WTC11 (cell line): ENCODE measurements around the gene CACNA1F. TPM values are rescaled to one million over a fixed set of nuclear protein-coding genes. Genes with fewer than 3 reads are reported as not detected.

Experiments used
- ATAC-seq: fragments of 200-7000 bp; cut with Tn5 transposase; 2 replicates; pipeline ENCODE4 v1.10.0; 2021; ENCODE audit warnings: mild to moderate bottlenecking, moderate library complexity
- CTCF ChIA-PET: fragments of 300-600 bp; sonication (Branson Sonifier 250); formaldehyde crosslinking; loops from one replicate; lab custom pipeline; 2021; ENCODE audit warnings: antibody characterized with exemption; lab: Charles Lee
- POLR2A ChIA-PET: fragments of 350-600 bp; sonication (Branson Sonifier 250); formaldehyde crosslinking; loops from one replicate; lab custom pipeline; 2021; ENCODE audit warnings: antibody characterized with exemption; lab: Charles Lee
- DNase-seq: peaks from one replicate; pipeline ENCODE4 v3.0.0; 2021; ENCODE audit warnings: low spot score
- H3K27ac Mint-ChIP-seq: 2 replicates; pipeline ENCODE4 v1.8.0; 2021; ENCODE audit warnings: mixed read lengths
- H3K27me3 Mint-ChIP-seq: 2 replicates; pipeline ENCODE4 v1.8.0; 2021; ENCODE audit warnings: low read depth, mild to moderate bottlenecking, moderate library complexity, mixed read lengths
- H3K36me3 Mint-ChIP-seq: 2 replicates; pipeline ENCODE4 v1.8.0; 2021; ENCODE audit warnings: mixed read lengths
- H3K4me1 Mint-ChIP-seq: 2 replicates; pipeline ENCODE4 v1.8.0; 2022; ENCODE audit warnings: mixed read lengths
- H3K4me3 Mint-ChIP-seq: 2 replicates; pipeline ENCODE4 v1.8.0; 2021; ENCODE audit warnings: mild to moderate bottlenecking, moderate library complexity, mixed read lengths
- H3K9me3 Mint-ChIP-seq: 2 replicates; pipeline ENCODE4 v1.8.0; 2021; ENCODE audit warnings: mixed read lengths
- AR ChIP-seq: fragments of 250-450 bp; sonication (Bioruptor Pico); IDR thresholded peaks from 2 replicates; pipeline ENCODE4 v1.9.0; 2021; ENCODE audit warnings: mild to moderate bottlenecking
- CREB1 ChIP-seq: sonication (generic); formaldehyde crosslinking; IDR thresholded peaks from 2 replicates; pipeline ENCODE4 v1.8.0; 2023; ENCODE audit warnings: mild to moderate bottlenecking, missing genetic modification reagents
- E2F4 ChIP-seq: sonication (generic); formaldehyde crosslinking; IDR thresholded peaks from 2 replicates; pipeline ENCODE4 v1.8.1; 2022; ENCODE audit warnings: low read depth, mild to moderate bottlenecking, moderate library complexity, missing genetic modification reagents, borderline replicate concordance
- TEAD1 ChIP-seq: sonication (generic); formaldehyde crosslinking; IDR thresholded peaks from 2 replicates; pipeline ENCODE4 v1.8.0; 2022; ENCODE audit warnings: mild to moderate bottlenecking, missing genetic modification reagents
- ZBTB21 ChIP-seq: sonication (generic); formaldehyde crosslinking; IDR thresholded peaks from 2 replicates; pipeline ENCODE4 v1.8.1; 2023; ENCODE audit warnings: mild to moderate bottlenecking, missing genetic modification reagents, borderline replicate concordance
- total RNA-seq: library from RNA; stranded (reverse); gene quantifications from 3 replicates; pipeline ENCODE4 v1.2.3, GENCODE V29; 2021
- TF ChIP-seq, protein P1 (sequence below): sonication (generic); formaldehyde crosslinking; IDR thresholded peaks from 2 replicates; pipeline ENCODE4 v1.8.1; 2022; ENCODE audit warnings: missing genetic modification reagents, borderline replicate concordance
- TF ChIP-seq, protein P2 (sequence below): sonication (generic); formaldehyde crosslinking; IDR thresholded peaks from 2 replicates; pipeline ENCODE4 v1.8.0; 2023; ENCODE audit warnings: missing genetic modification reagents
- TF ChIP-seq, protein P3 (sequence below): fragments of 250-450 bp; sonication (Bioruptor Pico); IDR thresholded peaks from 2 replicates; pipeline ENCODE4 v1.9.0; 2021; ENCODE audit warnings: mild to moderate bottlenecking

The CACNA1F gene
- total RNA-seq, 1 experiment from 2014 or later = 1.6 TPM

DNA sequence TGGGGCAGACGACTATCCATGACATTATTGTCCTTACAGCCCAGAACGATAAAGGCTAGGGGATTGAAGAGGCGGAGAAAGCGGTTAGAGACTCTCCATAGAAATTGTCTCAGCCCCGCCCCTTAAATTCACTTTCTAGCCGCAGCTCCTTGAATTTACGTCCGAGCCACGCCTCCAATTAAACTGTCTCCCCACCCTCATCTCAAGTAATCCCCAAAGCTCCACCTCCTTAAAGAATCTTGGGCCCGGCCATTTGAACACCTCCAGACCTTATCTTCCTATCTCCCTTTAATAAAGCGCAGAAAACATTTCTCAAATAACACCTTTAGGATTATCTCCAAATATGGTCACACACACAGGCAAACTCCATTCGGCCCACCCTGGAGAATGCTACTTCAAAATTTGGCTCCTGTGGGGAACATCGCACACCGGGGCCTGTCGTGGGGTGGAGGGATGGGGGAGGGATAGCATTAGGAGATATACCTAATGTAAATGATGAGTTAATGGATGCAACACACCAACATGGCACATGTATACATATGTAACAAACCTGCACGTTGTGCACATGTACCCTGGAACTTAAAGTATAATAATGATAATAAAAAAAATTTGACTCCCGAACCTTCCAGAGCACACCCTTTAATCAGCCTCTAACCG lies 77.8 kb downstream of the CACNA1F start:
- H3K36me3 Mint-ChIP-seq = no peaks in the 10 kb centered on the region
- ATAC-seq (peak; percentile 48), DNase-seq (peak; percentile 56)
- H3K27ac Mint-ChIP-seq = peak overlapping the region; percentile 94
- H3K9me3 Mint-ChIP-seq = no peaks in the 10 kb centered on the region
- ChIA-PET CTCF (interaction anchor here (0.6 to 2.1 kb wide), 22 partner anchors 7 to 767 kb away, joined by 3 to 29 read pairs (median 5); partner anchors contain the start of genes CLCN5 and KCND1), POLR2A (interaction anchor here (0.7 to 1.8 kb wide), 4 partner anchors 8 to 36 kb away, joined by 4 to 5 read pairs (median 4); no protein-coding TSS in a partner anchor)
- no peak for TF ChIP-seq ZBTB21 (CRISPR knock-in tag)
- no peak for TF ChIP-seq CREB1 (CRISPR knock-in tag)
- no peak for TF ChIP-seq E2F4 (CRISPR knock-in tag)
- no peak for TF ChIP-seq TEAD1
- TF ChIP-seq, protein P1, sequence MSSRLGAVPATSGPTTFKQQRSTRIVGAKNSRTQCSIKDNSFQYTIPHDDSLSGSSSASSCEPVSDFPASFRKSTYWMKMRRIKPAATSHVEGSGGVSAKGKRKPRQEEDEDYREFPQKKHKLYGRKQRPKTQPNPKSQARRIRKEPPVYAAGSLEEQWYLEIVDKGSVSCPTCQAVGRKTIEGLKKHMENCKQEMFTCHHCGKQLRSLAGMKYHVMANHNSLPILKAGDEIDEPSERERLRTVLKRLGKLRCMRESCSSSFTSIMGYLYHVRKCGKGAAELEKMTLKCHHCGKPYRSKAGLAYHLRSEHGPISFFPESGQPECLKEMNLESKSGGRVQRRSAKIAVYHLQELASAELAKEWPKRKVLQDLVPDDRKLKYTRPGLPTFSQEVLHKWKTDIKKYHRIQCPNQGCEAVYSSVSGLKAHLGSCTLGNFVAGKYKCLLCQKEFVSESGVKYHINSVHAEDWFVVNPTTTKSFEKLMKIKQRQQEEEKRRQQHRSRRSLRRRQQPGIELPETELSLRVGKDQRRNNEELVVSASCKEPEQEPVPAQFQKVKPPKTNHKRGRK = no peak
- no peak for TF ChIP-seq AR (CRISPR knock-in tag)
- TF ChIP-seq, protein P2, sequence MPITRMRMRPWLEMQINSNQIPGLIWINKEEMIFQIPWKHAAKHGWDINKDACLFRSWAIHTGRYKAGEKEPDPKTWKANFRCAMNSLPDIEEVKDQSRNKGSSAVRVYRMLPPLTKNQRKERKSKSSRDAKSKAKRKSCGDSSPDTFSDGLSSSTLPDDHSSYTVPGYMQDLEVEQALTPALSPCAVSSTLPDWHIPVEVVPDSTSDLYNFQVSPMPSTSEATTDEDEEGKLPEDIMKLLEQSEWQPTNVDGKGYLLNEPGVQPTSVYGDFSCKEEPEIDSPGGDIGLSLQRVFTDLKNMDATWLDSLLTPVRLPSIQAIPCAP (CRISPR knock-in tag) = no peak
- TF ChIP-seq, protein P3, sequence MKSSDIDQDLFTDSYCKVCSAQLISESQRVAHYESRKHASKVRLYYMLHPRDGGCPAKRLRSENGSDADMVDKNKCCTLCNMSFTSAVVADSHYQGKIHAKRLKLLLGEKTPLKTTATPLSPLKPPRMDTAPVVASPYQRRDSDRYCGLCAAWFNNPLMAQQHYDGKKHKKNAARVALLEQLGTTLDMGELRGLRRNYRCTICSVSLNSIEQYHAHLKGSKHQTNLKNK (CRISPR knock-in tag) = no peak
- peaks cover 32% of the 10 kb centered on the region for H3K27me3 Mint-ChIP-seq
- peaks cover 9% of the 10 kb centered on the region for H3K4me1 Mint-ChIP-seq
- peak overlapping the region; percentile 80 for H3K4me3 Mint-ChIP-seq

Other genes starting within 250 kb of the CACNA1F start
- gene GRIPAP1, start 231.1 kb downstream of the CACNA1F start, total RNA-seq = 60.0 to 70.7 TPM (median 60.9 TPM) in 3 replicates
- gene TFE3, start 190.0 kb downstream of the CACNA1F start, total RNA-seq = 46.4 to 51.2 TPM (median 50.0 TPM) in 3 replicates
- gene CCDC120, start 174.3 kb downstream of the CACNA1F start, total RNA-seq = 13.0 to 15.2 TPM (median 14.4 TPM) in 3 replicates
- gene PRAF2, start 159.3 kb downstream of the CACNA1F start, total RNA-seq = 14.8 to 16.1 TPM (median 15.0 TPM) in 3 replicates
- 20.0 to 23.9 TPM (median 21.4 TPM) in 3 replicates for gene WDR45, start 153.5 kb downstream of the CACNA1F start, total RNA-seq
- gene GPKOW, start 109.6 kb downstream of the CACNA1F start, total RNA-seq = 18.5 to 19.9 TPM (median 19.0 TPM) in 3 replicates
- 1.2 to 2.4 TPM (median 2.0 TPM) in 3 replicates for gene MAGIX, start 70.6 kb downstream of the CACNA1F start, total RNA-seq
- 11.8 to 12.9 TPM (median 12.4 TPM) in 3 replicates for gene PLP2, start 61.4 kb downstream of the CACNA1F start, total RNA-seq
- 12.5 to 14.6 TPM (median 12.8 TPM) in 3 replicates for gene PRICKLE3, start 47.0 kb downstream of the CACNA1F start, total RNA-seq
- 4.8 to 7.0 TPM (median 5.3 TPM) in 3 replicates for gene SYP, start 33.1 kb downstream of the CACNA1F start, total RNA-seq
- gene CCDC22, start 2.1 kb upstream of the CACNA1F start, total RNA-seq = 10.2 to 13.4 TPM (median 13.2 TPM) in 3 replicates
- 0.39 to 0.42 TPM (median 0.39 TPM) in 3 replicates for gene FOXP3, start 31.4 kb upstream of the CACNA1F start, total RNA-seq
- gene PPP1R3F, start 36.5 kb upstream of the CACNA1F start, total RNA-seq = 7.0 to 14.1 TPM (median 11.3 TPM) in 3 replicates
- not detected in 3 replicates for gene GAGE10, start 70.3 kb upstream of the CACNA1F start, total RNA-seq
- gene GAGE12J, start 88.7 kb upstream of the CACNA1F start, total RNA-seq = not detected in 3 replicates
- gene GAGE13, start 98.2 kb upstream of the CACNA1F start, total RNA-seq = 0.39 TPM in 1 of 3 replicates, not detected in the others